ENCODE data around the gene MRAS.

GRCh38 chr3:138338811-138339210 lies 9.6 kb upstream of the MRAS start:
- TF ChIP-seq CTCF (conservative IDR thresholded peaks at IDR 0.05; ENCODE audit: low read depth, low read length) (no peak), POLR2A (IDR thresholded peaks at IDR 0.05; ENCODE audit: low read depth, low read length) (no peak), MXI1 (IDR thresholded peaks at IDR 0.05; ENCODE audit: borderline replicate concordance, low read depth, low read length) (no peak), FOS (IDR thresholded peaks at IDR 0.05; ENCODE audit: low read depth, low read length) (no peak), CEBPB (IDR thresholded peaks at IDR 0.05; ENCODE audit: low read depth, low read length) (no peak), SMC3 (IDR thresholded peaks at IDR 0.05; ENCODE audit: low read depth, low read length) (no peak), MAFK (IDR thresholded peaks at IDR 0.05; ENCODE audit: low read depth, low read length) (no peak), USF2 (IDR thresholded peaks at IDR 0.05; ENCODE audit: low read depth, low read length) (no peak), RFX5 (IDR thresholded peaks at IDR 0.05; ENCODE audit: low read depth, low read length) (no peak), RAD21 (IDR thresholded peaks at IDR 0.05; ENCODE audit: low read length) (no peak)
